HepG2 (cell line): ENCODE measurements around the gene ACSM2B. TPM values are rescaled to one million over a fixed set of nuclear protein-coding genes. Genes with fewer than 3 reads are reported as not detected.

Experiments
- GPN1 ChIP-seq: sonication (generic); formaldehyde crosslinking; IDR thresholded peaks from 2 replicates; pipeline ENCODE4 v1.5.1; 2020; ENCODE audit warnings: missing genetic modification reagents, borderline replicate concordance
- HDAC2 ChIP-seq: sonication (generic); formaldehyde crosslinking; IDR thresholded peaks from 2 replicates; pipeline ENCODE4 v1.4.0; 2020; ENCODE audit warnings: missing genetic modification reagents
- MAZ ChIP-seq, 2 experiments: sonication (generic) in 1 of 2; formaldehyde crosslinking in 1 of 2; IDR thresholded peaks; 2 replicates each; pipeline versions ENCODE4 v1.5.0 to v1.6.1; 2012 to 2020; ENCODE audit warnings: low read depth in 2 of 2, mild to moderate bottlenecking in 2 of 2, borderline replicate concordance in 1 of 2, improper control_type of control experiment in 1 of 2, low read length in 1 of 2, missing genetic modification reagents in 1 of 2, moderate library complexity in 1 of 2
- NCOR1 ChIP-seq: fragments of 200-600 bp; sonication (generic); IDR thresholded peaks from 2 replicates; pipeline ENCODE4 v1.7.0; 2017; ENCODE audit warnings: antibody characterized with exemption, low read length, borderline replicate concordance
- RFX3 ChIP-seq: IDR thresholded peaks from 2 replicates; pipeline ENCODE4 v1.6.1; 2016; ENCODE audit warnings: missing biosample characterization, missing genetic modification reagents
- RFXANK ChIP-seq: IDR thresholded peaks from 2 replicates; pipeline ENCODE4 v1.6.1; 2016
- SMARCE1 ChIP-seq: fragments of 450-650 bp; IDR thresholded peaks from 2 replicates; pipeline ENCODE4 v1.6.1; 2017; ENCODE audit warnings: borderline replicate concordance
- SOX5 ChIP-seq: IDR thresholded peaks from 2 replicates; pipeline ENCODE4 v1.6.1; 2016; ENCODE audit warnings: borderline replicate concordance
- SP4 ChIP-seq: sonication (generic); formaldehyde crosslinking; IDR thresholded peaks from 2 replicates; pipeline ENCODE4 v1.8.1; 2023; ENCODE audit warnings: mild to moderate bottlenecking, missing genetic modification reagents
- TCF12 ChIP-seq, 2 experiments: fragments of 450-650 bp in 1 of 2; sonication (generic) in 1 of 2; formaldehyde crosslinking in 1 of 2; IDR thresholded peaks; 2 replicates each; pipeline versions ENCODE4 v1.6.1 to v1.8.0; 2017 to 2022; ENCODE audit warnings: antibody characterized with exemption in 1 of 2, mild to moderate bottlenecking in 1 of 2, missing genetic modification reagents in 1 of 2, moderate library complexity in 1 of 2
- TCF7 ChIP-seq: sonication (generic); IDR thresholded peaks from 2 replicates; pipeline ENCODE4 v1.6.1; 2016; ENCODE audit warnings: antibody characterized with exemption, low read depth
- TFDP2 ChIP-seq: sonication (generic); formaldehyde crosslinking; IDR thresholded peaks from 2 replicates; pipeline ENCODE4 v1.4.0; 2020; ENCODE audit warnings: missing genetic modification reagents
- THAP11 ChIP-seq: IDR thresholded peaks from 2 replicates; pipeline ENCODE4 v1.6.1; 2016; ENCODE audit warnings: missing biosample characterization, missing genetic modification reagents
- TRIM24 ChIP-seq: sonication (generic); formaldehyde crosslinking; IDR thresholded peaks from 2 replicates; pipeline ENCODE4 v1.8.0; 2022; ENCODE audit warnings: mild to moderate bottlenecking, missing genetic modification reagents
- ZBTB33 ChIP-seq: sonication (generic); formaldehyde crosslinking; IDR thresholded peaks from 2 replicates; pipeline ENCODE4 v1.4.0; 2020; ENCODE audit warnings: missing genetic modification reagents
- ZNF264 ChIP-seq: sonication (generic); formaldehyde crosslinking; IDR thresholded peaks from 2 replicates; pipeline ENCODE4 v1.4.0; 2020; ENCODE audit warnings: missing genetic modification reagents
- ZNF616 ChIP-seq: sonication (generic); formaldehyde crosslinking; IDR thresholded peaks from 2 replicates; pipeline ENCODE4 v1.5.0; 2020; ENCODE audit warnings: low read depth, mild to moderate bottlenecking, missing genetic modification reagents
- ZNF629 ChIP-seq: sonication (generic); formaldehyde crosslinking; conservative IDR thresholded peaks from 2 replicates; pipeline ENCODE4 v1.5.0; 2020; ENCODE audit warnings: missing genetic modification reagents
- ZNF646 ChIP-seq: sonication (generic); formaldehyde crosslinking; IDR thresholded peaks from 2 replicates; pipeline ENCODE4 v1.9.0; 2021; ENCODE audit warnings: mild to moderate bottlenecking, missing genetic modification reagents
- ZNF703 ChIP-seq: sonication (generic); formaldehyde crosslinking; IDR thresholded peaks from 2 replicates; pipeline ENCODE4 v1.5.1; 2020; ENCODE audit warnings: missing genetic modification reagents, mild to moderate bottlenecking, moderate library complexity, borderline replicate concordance
- ZNF891 ChIP-seq: sonication (generic); formaldehyde crosslinking; IDR thresholded peaks from 2 replicates; pipeline ENCODE4 v1.5.0; 2020; ENCODE audit warnings: mild to moderate bottlenecking, missing genetic modification reagents
- polyA plus RNA-seq, 8 experiments: library from polyadenylated mRNA; depleted of rRNA in 3 of 8; stranded (reverse) in 7 of 8; unstranded in 1 of 8; fragments of >200 nt; fragmentation: Illumina TruSeq in 4 of 8; extraction: Trizol in 4 of 8; gene quantifications; 2 replicates each; pipeline versions ENCODE4 v1.2.1 to v1.2.3, GENCODE V29; 2011 to 2016; ENCODE audit warnings: low read depth in 4 of 8, missing spikeins in 1 of 8, mixed read lengths in 1 of 8; ENCODE audit not compliant: insufficient read depth in 1 of 8
- total RNA-seq, 5 experiments: library from RNA; depleted of rRNA; stranded (reverse); fragments of >200 nt; fragmentation: Illumina TruSeq; extraction: Trizol; gene quantifications; 2 replicates each; pipeline ENCODE4 v1.2.3, GENCODE V29; 2016; ENCODE audit warnings: low read depth in 1 of 5
- TF ChIP-seq, protein P1 (sequence below): sonication (generic); formaldehyde crosslinking; IDR thresholded peaks from 2 replicates; pipeline ENCODE4 v1.4.0; 2020; ENCODE audit warnings: missing genetic modification reagents

The ACSM2B gene
- total and polyA plus RNA-seq, 2 of the 13 experiments (the other 11 are each of a cell fraction or from before 2014, with no cell fraction given) = 22.9 to 34.0 TPM

DNA sequence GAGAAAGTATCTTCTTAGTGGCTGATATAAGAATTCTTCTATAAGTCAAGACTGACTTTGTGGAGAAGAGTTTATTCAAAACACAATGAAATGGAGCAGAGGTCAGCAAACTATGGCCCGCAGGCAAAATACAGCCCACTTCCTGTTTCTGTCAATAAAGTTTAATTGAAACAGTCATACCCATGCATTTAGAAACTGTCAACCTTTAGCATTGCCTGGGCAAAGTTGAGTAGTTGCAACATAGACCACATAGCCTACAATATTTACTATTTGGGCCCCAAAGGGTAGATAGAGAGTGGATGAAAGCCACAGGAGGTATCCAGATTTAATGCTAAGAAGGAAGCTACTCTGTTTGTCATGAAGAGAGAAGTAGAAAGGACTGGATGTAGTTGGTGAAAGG is 38.0 kb downstream of the ACSM2B start (continued):
- TF ChIP-seq ZNF703 (CRISPR knock-in tag) (no peak), ZNF616 (CRISPR knock-in tag) (no peak), THAP11 (CRISPR knock-in tag) (peak; percentile 51; the same call in 1 of the 2 replicates), RFX3 (no peak), TCF7 (peak; percentile 56), HDAC2 (peak; percentile 46; the same call in 1 of the 2 replicates), TCF12 (IDR thresholded peaks at IDR 0.05) (no peak), TCF12 (CRISPR knock-in tag; IDR thresholded peaks at IDR 0.05) (no peak), SOX5 (CRISPR knock-in tag) (no peak), ZNF891 (CRISPR knock-in tag) (no peak), TRIM24 (CRISPR knock-in tag) (peak; percentile 93), TFDP2 (CRISPR knock-in tag) (no peak), ZBTB33 (no peak), GPN1 (no peak), ZNF264 (no peak), MAZ (IDR thresholded peaks at IDR 0.05; ENCODE audit: borderline replicate concordance, low read depth, low read length) (no peak), MAZ (CRISPR knock-in tag; IDR thresholded peaks at IDR 0.05; ENCODE audit: low read depth) (no peak), RFXANK (CRISPR knock-in tag) (no peak), SP4 (CRISPR knock-in tag) (no peak), SMARCE1 (no peak), ZNF646 (CRISPR knock-in tag) (no peak), ZNF629 (CRISPR knock-in tag) (no peak), NCOR1 (peak; percentile 83; the same call in 1 of the 2 replicates)
- TF ChIP-seq, protein P1, sequence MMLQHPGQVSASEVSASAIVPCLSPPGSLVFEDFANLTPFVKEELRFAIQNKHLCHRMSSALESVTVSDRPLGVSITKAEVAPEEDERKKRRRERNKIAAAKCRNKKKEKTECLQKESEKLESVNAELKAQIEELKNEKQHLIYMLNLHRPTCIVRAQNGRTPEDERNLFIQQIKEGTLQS (CRISPR knock-in tag) = 0 out of 2 replicates have a peak, but pooled peaks have one; percentile 5
